Vagina (tissue), 2 donors: ENCODE results near the gene GINS1. TPM values are rescaled to one million over a fixed set of nuclear protein-coding genes. Genes with fewer than 3 reads are reported as not detected.

ENCODE experiments used
- DNase-seq, 2 donors: peaks; one replicate each; pipeline ENCODE4 v3.0.0-alpha.2; 2017; ENCODE audit errors: extremely low spot score in 2 of 2
- H3K27ac ChIP-seq: fragments of 200-600 bp; sonication (generic); one replicate; pipeline ENCODE4 v1.5.1; 2019
- H3K27me3 ChIP-seq: fragments of 200-600 bp; sonication (generic); one replicate; pipeline ENCODE4 v1.5.1; 2019
- H3K36me3 ChIP-seq, 2 donors: fragments of 200-600 bp; sonication (generic); one replicate each; pipeline ENCODE4 v1.5.1; 2017 to 2019
- H3K4me1 ChIP-seq: fragments of 200-600 bp; sonication (generic); one replicate; pipeline ENCODE4 v1.5.1; 2019
- H3K4me3 ChIP-seq, 2 donors: fragments of 200-600 bp; sonication (generic); 1 replicate in 1 of 2; 2 replicates in 1 of 2; pipeline ENCODE4 v1.5.1; 2016 to 2019
- H3K9me3 ChIP-seq: fragments of 200-600 bp; sonication (generic); one replicate; pipeline ENCODE4 v1.5.1; 2019
- CTCF ChIP-seq, 3 experiments: fragments of 450-650 bp in 2 of 3; fragments of 200-600 bp in 1 of 3; sonication (generic) in 1 of 3; IDR thresholded peaks; one replicate each; pipeline ENCODE4 v1.5.1; 2017 to 2019; ENCODE audit warnings: antibody characterized with exemption in 3 of 3, mild to moderate bottlenecking in 2 of 3, moderate library complexity in 2 of 3
- POLR2A ChIP-seq, 2 donors: fragments of 450-650 bp; IDR thresholded peaks; one replicate each; pipeline ENCODE4 v1.6.1; 2017; ENCODE audit warnings: antibody characterized with exemption in 2 of 2, mild to moderate bottlenecking in 2 of 2, moderate library complexity in 2 of 2
- POLR2AphosphoS5 ChIP-seq, 2 donors: sonication (generic); formaldehyde crosslinking; IDR thresholded peaks; one replicate each; pipeline ENCODE4 v1.9.0; 2017; ENCODE audit warnings: antibody characterized with exemption in 2 of 2, mild to moderate bottlenecking in 2 of 2, low read depth in 1 of 2; ENCODE audit not compliant: insufficient read depth in 1 of 2
- intact Hi-C: fragments of 100-400 bp; cut with DNase I; formaldehyde crosslinking; loops from one replicate; pipeline ENCODE4 v1.15.1; 2023
- total RNA-seq: library from RNA; depleted of rRNA; stranded (reverse); fragments of >200 nt; gene quantifications from one replicate; pipeline ENCODE4 v1.2.3, GENCODE V29; 2016

The GINS1 gene
- total RNA-seq, 1 donor from 2014 or later = 2.0 TPM

DNA sequence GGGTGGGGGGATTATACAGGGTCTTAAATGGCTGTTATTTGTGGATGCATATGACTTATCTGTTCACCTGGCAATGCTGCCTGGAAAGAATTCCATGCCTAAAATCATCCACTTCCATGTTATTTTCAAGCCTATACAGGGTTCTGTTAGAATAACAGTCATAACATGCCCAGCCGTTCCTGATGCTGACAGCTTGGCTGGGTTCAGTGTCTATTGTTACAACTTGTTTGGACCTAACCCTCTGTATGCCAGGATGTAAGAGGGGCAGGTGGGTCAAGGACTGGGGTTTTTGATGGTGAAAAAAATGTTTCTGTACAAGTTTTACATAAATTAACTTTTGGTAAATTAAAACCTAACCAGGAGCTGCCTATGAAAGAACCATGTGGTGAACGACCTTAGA lies 79.8 kb downstream of the GINS1 start:
- no peaks in the 10 kb centered on the region for H3K36me3 ChIP-seq
- H3K27ac ChIP-seq = no peak overlapping the region
- TF ChIP-seq POLR2A (IDR thresholded peaks at IDR 0.05) = no peak
- TF ChIP-seq POLR2AphosphoS5 (IDR thresholded peaks at IDR 0.05; ENCODE audit: insufficient read depth in 1 of 2, low read depth in 1 of 2) = no peak
- TF ChIP-seq CTCF (IDR thresholded peaks at IDR 0.05) = no peak

DNA sequence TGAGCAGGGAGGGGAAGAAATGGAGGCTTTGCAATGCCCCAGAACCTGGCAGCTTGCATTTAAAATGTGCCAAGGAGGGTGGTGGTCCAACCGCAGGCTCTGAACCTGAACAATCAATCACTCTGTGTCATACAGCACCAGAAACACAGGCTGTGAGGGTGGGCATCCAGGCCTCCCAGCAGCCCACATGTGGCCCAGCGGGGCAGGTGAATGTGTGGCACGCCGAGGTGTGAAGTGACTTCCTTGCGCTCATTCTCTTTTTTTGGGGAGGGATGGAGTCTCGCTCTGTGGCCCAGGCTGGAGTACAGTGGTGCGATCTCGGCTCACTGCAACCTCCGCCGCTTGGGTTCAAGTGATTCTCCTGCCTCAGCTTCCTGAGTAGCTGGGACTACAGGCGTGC lies 80.5 kb downstream of the GINS1 start:
- no peaks in the 10 kb centered on the region for H3K36me3 ChIP-seq
- no peak overlapping the region for H3K27ac ChIP-seq
- no peaks in the 10 kb centered on the region for H3K27me3 ChIP-seq
- H3K4me1 ChIP-seq = no peaks in the 10 kb centered on the region
- DNase-seq = no peak
- TF ChIP-seq POLR2AphosphoS5 (IDR thresholded peaks at IDR 0.05; ENCODE audit: insufficient read depth in 1 of 2, low read depth in 1 of 2) = no peak
- TF ChIP-seq POLR2A (IDR thresholded peaks at IDR 0.05) = no peak
- no peak for TF ChIP-seq CTCF (IDR thresholded peaks at IDR 0.05)
- no peaks in the 10 kb centered on the region for H3K9me3 ChIP-seq
- intact Hi-C loops = no loop called here
- H3K4me3 ChIP-seq = no peak overlapping the region

More for the DNA sequence above, 79.8 kb downstream of the GINS1 start:
- no peak for DNase-seq
- intact Hi-C loops = no loop called here
- Histone ChIP-seq H3K27me3 (no peaks in the 10 kb centered on the region), H3K4me1 (no peaks in the 10 kb centered on the region), H3K9me3 (no peaks in the 10 kb centered on the region), H3K4me3 (no peak overlapping the region)

- DNase-seq = no peak
- Histone ChIP-seq H3K4me1 (no peaks in the 10 kb centered on the region), H3K9me3 (no peaks in the 10 kb centered on the region), H3K27me3 (no peaks in the 10 kb centered on the region), H3K36me3 (no peaks in the 10 kb centered on the region), H3K27ac (no peak overlapping the region), H3K4me3 (no peak overlapping the region)
- TF ChIP-seq POLR2AphosphoS5 (IDR thresholded peaks at IDR 0.05; ENCODE audit: insufficient read depth in 1 of 2, low read depth in 1 of 2) (no peak), POLR2A (IDR thresholded peaks at IDR 0.05) (no peak), CTCF (IDR thresholded peaks at IDR 0.05) (no peak)
- intact Hi-C loops = no loop called here
Measured at GRCh38 chr20:25489221-25489871, 81.9 kb downstream of the GINS1 start.

DNA sequence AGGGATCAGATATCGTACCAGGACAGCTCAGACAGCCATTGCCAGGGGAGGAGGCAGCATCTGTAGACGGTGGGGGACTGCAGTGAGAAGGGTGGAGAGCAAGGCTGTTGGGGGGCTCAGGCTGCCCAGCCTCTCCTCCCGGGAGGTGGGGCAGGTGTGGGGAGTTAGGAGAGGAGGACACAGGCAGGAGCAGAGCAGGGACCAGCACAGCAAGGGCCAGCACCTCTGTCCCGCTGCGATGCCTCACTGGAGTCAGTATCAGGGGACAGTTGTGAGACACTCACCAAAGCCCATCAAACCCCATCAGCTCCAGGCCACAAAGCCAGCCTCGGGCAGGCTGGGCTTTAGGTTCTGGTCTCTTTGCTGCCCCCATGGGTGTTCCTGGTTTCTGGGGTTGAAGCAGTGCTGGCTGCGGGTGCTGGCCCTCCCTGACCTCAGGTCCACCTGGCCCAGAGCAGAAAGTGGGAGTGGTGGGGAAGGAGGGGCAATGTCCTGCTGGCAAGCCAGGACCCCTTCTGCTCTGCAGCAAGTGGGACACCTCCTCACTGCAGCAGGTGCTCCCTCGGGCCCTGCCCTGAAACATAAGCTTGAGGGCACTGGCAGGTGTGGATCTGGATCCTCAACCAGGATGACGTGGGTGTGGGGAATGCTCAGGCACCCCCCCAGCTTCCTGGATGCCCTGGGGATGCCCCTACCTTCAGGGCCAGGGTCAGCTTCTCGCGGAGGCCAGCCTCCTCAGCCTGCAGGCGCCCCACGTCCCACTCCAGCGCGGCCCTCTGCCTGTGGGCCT lies 83.4 kb downstream of the GINS1 start:
- no peaks in the 10 kb centered on the region for H3K27me3 ChIP-seq
- no peaks in the 10 kb centered on the region for H3K36me3 ChIP-seq
- TF ChIP-seq POLR2AphosphoS5 (IDR thresholded peaks at IDR 0.05; ENCODE audit: insufficient read depth in 1 of 2, low read depth in 1 of 2) = no peak
- TF ChIP-seq POLR2A (IDR thresholded peaks at IDR 0.05) = no peak
- TF ChIP-seq CTCF (IDR thresholded peaks at IDR 0.05) = no peak
- no peaks in the 10 kb centered on the region for H3K9me3 ChIP-seq
- no peaks in the 10 kb centered on the region for H3K4me1 ChIP-seq
- H3K27ac ChIP-seq = no peak overlapping the region
- intact Hi-C loops = no loop called here
- DNase-seq = no peak
- H3K4me3 ChIP-seq = no peak overlapping the region
